SK-N-MC (cell line): Measurements from ENCODE around the gene MRPL23.

Experiments used
- DNase-seq: peaks from one replicate; pipeline ENCODE4 v3.0.0-alpha.2; 2011; ENCODE audit warnings: low read depth, low spot score
- H3K27ac ChIP-seq: fragments of 200-600 bp; sonication (generic); 2 replicates; pipeline ENCODE4 v1.5.1; 2016; ENCODE audit warnings: mixed run types
- H3K36me3 ChIP-seq: fragments of 200-600 bp; sonication (generic); 2 replicates; pipeline ENCODE4 v1.6.1; 2017; ENCODE audit warnings: antibody characterized with exemption, low read length, mixed read lengths; ENCODE audit not compliant: insufficient read depth
- H3K4me3 ChIP-seq: fragments of 200-600 bp; sonication (generic); 2 replicates; pipeline ENCODE4 v1.5.1; 2016
- H3K9ac ChIP-seq: fragments of 200-600 bp; sonication (generic); 2 replicates; pipeline ENCODE4 v1.8.0; 2017; ENCODE audit warnings: mixed run types, mixed read lengths; ENCODE audit not compliant: insufficient read length
- H3K9me3 ChIP-seq: fragments of 200-600 bp; sonication (generic); 2 replicates; pipeline ENCODE4 v1.6.1; 2017; ENCODE audit warnings: low read depth, mild to moderate bottlenecking, antibody characterized with exemption, low read length, moderate library complexity, mixed read lengths
- EZH2 ChIP-seq: fragments of 200-600 bp; sonication (generic); IDR thresholded peaks from one replicate; pipeline ENCODE4 v1.6.1; 2017; ENCODE audit warnings: antibody characterized with exemption
- FOXP2 ChIP-seq: optimal IDR thresholded peaks from 2 replicates; pipeline ENCODE3; 2011; ENCODE audit warnings: mild to moderate bottlenecking, moderate library complexity; ENCODE audit not compliant: insufficient read depth; ENCODE audit errors: extremely low read length, control extremely low read depth
- POLR2AphosphoS5 ChIP-seq: IDR thresholded peaks from 2 replicates; pipeline ENCODE4 v1.6.1; 2012; ENCODE audit warnings: mild to moderate bottlenecking, low read depth, low read length, borderline replicate concordance

The MRPL23 gene

DNA sequence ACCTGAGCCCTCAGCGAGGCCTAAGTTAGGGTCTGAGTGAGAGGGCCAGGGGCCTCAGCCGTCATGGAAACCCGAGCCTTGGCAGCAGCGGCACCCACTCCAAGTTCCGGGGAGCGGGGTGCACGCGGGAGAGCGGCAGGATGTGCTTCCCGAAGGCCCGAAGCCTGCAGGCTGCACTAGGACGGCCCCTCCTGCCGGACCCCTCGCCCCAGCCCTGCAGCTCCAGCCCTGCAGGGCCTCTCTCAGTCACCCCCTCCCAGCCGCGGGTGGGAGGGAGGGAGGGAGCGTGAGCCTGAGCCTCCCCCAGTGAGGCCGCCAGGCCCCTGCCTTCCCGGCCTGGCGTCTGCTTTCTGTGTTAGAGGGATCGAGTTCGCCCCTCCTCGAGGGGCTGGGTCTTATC lies 22.6 kb downstream of the MRPL23 start:
- H3K9ac ChIP-seq = no peak overlapping the region
- H3K27ac ChIP-seq = no peak overlapping the region
- H3K36me3 ChIP-seq = no peaks in the 10 kb centered on the region
- H3K4me3 ChIP-seq = no peak overlapping the region
- DNase-seq = no peak
- TF ChIP-seq POLR2AphosphoS5 (no peak), EZH2 (no peak), FOXP2 (no peak)
- no peaks in the 10 kb centered on the region for H3K9me3 ChIP-seq

DNA sequence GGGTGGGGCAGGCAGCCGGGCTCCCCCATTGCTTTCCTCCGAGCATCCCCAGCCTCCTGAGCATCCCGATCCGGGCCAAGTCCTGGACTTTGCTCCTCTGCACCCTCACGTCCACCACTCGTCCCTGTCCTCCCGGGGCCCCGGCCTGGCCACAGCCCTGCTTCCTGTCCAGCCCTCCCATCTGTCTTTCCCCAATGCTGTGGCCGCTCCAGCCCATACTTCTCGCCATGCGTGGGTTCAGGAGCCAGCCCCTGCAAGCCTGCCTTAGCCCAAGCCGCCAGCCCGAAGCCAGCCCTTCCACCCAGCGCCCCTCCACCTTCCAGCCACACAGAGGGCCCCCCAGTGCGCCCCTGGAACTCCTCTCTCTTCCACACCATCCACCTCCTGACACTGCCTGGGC lies 23.8 kb downstream of the MRPL23 start:
- TF ChIP-seq EZH2 (no peak), FOXP2 (no peak), POLR2AphosphoS5 (no peak)

DNA sequence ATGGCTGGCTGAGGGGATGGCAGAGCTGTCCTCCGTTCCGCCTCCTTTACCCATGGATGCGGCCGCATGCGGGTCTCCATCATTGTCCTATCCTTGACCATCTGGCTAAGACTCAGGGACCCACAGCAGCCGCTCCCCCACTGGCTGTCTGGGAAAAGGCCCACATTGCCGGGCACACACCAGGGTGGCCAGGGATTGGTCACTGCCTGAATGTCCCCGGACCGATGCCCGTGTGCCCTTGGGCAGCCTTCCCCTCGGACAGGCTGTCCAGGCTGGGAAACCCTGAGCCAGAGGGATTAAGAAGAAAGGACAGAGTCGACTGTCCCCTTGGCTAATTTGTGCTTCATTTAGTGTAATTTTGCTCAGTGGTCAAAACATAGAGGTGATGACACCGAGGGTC lies 28.1 kb downstream of the MRPL23 start:
- TF ChIP-seq POLR2AphosphoS5 = no peak
- TF ChIP-seq FOXP2 = no peak
- no peak for TF ChIP-seq EZH2
- DNase-seq = no peak
- no peaks in the 10 kb centered on the region for H3K36me3 ChIP-seq

More for the DNA sequence above, 23.8 kb downstream of the MRPL23 start:
- no peak overlapping the region for H3K27ac ChIP-seq
- DNase-seq = no peak
- H3K9ac ChIP-seq = no peak overlapping the region
- no peaks in the 10 kb centered on the region for H3K36me3 ChIP-seq
- no peak overlapping the region for H3K4me3 ChIP-seq
- H3K9me3 ChIP-seq = no peaks in the 10 kb centered on the region

DNA sequence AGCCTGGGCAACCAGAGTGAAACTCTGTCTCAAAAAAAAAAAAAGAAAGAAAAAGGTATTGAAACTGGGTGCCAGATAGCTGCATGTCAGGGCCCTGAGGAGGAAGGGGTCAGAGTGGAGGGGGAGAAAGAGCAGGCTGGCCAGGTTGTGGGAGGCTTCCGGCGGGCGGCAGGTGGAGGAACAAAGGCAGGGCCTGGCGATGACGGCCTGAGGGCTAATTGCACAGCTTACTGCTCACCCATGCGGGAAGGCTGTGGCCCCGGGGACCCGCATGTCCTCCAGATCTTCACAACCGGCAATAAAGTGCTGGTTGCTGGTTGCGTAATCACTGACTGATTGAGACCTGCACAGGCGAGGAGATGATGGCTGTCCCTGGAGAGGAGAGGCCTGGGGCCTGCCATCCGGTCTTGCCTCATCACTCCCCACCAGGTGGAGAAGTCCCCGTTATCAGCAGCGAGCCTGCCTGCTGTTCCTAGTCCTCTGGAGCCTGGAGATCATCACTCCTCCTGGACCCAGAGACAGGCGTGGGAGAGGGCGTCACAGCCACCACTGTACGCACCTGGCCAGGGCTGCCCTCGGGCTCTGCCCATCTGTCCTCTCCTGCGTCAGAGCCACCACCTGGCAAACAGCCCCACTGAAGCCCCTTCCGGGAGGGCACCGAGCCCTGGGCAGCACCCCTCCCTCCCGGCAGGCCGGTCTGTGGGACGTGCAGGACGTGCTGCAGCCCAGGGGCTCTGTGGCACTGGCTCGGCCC lies 31.8 kb downstream of the MRPL23 start:
- Histone ChIP-seq H3K9me3 (no peaks in the 10 kb centered on the region), H3K27ac (no peak overlapping the region), H3K4me3 (no peak overlapping the region), H3K36me3 (no peaks in the 10 kb centered on the region), H3K9ac (no peak overlapping the region)
- DNase-seq = no peak
- TF ChIP-seq EZH2 (no peak), FOXP2 (no peak)

More for the DNA sequence above, 28.1 kb downstream of the MRPL23 start:
- Histone ChIP-seq H3K27ac (no peak overlapping the region), H3K9ac (no peak overlapping the region), H3K9me3 (no peaks in the 10 kb centered on the region), H3K4me3 (no peak overlapping the region)

DNA sequence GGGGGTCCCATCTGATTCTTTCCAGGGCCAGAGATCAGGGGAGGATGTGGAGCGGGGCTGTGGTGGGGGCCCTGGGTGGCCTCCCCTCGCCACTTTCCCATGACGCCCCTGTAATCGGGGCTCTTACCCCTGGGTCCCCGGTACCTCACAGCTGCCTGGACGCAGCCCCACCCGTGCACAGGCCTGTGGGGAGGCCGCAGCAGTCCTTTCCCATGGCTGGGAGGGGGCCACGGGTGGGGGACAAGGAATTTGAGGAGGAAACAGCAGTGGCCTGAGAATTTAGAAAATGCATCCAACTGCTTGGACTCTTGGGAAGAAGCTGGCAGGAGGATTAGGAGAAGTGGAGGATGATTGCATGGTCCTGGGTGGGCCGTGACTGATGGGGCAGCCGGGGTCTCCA lies 32.5 kb downstream of the MRPL23 start:
- Histone ChIP-seq H3K9me3 (no peaks in the 10 kb centered on the region), H3K4me3 (no peak overlapping the region), H3K36me3 (no peaks in the 10 kb centered on the region), H3K9ac (no peak overlapping the region), H3K27ac (no peak overlapping the region)
- no peak for DNase-seq
- no peak for TF ChIP-seq EZH2
- TF ChIP-seq FOXP2 = no peak

DNA sequence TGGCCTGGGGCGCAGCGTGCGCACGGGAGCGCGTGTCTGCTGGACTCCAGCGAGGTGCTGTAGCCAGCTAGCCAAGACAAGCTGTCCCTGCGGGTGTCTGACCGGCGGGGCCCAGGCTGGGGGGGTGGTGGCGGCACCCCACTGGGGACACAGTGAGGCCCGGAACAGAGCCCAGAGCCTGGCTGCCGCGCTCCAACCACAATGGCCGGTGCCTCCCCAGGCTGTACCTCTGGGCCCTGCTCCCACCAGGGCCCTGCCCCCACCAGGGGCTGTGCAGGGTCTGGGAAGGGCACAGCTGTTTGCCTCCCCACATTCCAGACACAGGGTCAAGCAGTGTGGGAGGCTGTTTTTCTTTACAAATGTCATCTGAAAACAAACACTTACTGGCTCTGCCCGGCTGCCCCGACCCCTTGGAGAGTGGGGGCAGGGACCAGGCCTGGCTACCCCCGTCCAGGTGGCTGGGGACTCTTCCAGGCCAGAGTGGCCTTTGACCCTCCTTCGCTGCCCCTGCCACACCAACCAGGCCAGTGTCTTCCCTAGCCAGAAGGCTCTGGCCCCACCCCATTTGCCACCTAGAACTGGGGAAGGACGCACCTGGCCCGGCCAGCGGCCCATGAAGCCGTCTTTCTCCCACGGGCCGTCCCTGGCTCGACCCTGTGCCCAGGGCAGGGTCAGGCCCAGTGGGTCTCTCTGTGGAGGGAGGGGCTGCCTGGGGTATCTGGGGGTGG lies 35.9 kb downstream of the MRPL23 start:
- TF ChIP-seq POLR2AphosphoS5 = no peak
- no peak for TF ChIP-seq FOXP2
- TF ChIP-seq EZH2 = no peak
- no peaks in the 10 kb centered on the region for H3K36me3 ChIP-seq
- H3K4me3 ChIP-seq = no peak overlapping the region
- DNase-seq = no peak
- H3K27ac ChIP-seq = no peak overlapping the region
- H3K9me3 ChIP-seq = no peaks in the 10 kb centered on the region
- no peak overlapping the region for H3K9ac ChIP-seq

DNA sequence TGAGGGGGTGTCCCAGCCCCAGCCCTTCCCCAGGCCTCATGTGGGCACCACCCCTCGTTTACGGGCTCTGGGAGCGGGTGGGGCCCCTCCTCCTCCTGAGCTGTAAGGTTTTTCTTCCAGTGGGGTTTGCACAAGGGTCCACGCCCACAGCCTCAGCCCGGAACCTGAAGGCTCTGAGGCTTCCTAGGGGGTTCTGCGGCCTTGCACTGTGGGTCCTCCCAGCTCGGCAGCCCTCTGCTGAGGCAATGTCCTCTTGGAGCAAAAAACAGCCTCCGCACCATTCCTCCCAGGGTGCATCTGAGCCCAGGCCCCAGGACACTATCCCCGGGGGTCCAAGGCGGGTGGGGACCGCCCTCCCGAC lies 36.4 kb downstream of the MRPL23 start:
- no peak overlapping the region for H3K9ac ChIP-seq
- no peak for TF ChIP-seq FOXP2
- no peak for TF ChIP-seq EZH2
- no peak for TF ChIP-seq POLR2AphosphoS5
- H3K9me3 ChIP-seq = no peaks in the 10 kb centered on the region
- H3K36me3 ChIP-seq = no peaks in the 10 kb centered on the region
- no peak for DNase-seq
- no peak overlapping the region for H3K27ac ChIP-seq
- H3K4me3 ChIP-seq = no peak overlapping the region

DNA sequence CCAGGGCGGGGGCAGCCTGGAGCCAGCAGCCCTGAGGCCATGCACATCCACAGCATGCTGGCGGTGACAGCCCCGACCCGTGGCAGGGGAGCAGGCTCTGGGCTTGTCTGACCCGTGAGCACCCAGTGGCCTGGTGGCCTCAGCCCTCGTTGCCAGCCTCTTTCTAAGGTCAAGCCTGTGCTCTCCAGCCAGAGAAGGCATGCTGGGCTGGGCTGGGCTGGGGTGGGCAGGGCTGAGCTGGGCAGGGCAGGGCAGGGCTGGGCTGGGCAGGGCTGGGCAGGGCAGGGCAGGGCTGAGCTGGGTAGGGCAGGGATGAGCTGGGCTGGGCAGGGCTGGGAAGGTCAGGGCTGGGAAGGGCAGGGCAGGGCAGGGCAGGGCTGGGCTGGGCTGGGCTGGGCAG lies 39.9 kb downstream of the MRPL23 start:
- Histone ChIP-seq H3K36me3 (no peaks in the 10 kb centered on the region), H3K27ac (no peak overlapping the region), H3K9ac (no peak overlapping the region), H3K9me3 (no peaks in the 10 kb centered on the region), H3K4me3 (no peak overlapping the region)
- DNase-seq = no peak
- no peak for TF ChIP-seq FOXP2
- TF ChIP-seq POLR2AphosphoS5 = no peak
- TF ChIP-seq EZH2 = no peak
